ENCODE results near the gene SMAD7.

The SMAD7 gene

DNA sequence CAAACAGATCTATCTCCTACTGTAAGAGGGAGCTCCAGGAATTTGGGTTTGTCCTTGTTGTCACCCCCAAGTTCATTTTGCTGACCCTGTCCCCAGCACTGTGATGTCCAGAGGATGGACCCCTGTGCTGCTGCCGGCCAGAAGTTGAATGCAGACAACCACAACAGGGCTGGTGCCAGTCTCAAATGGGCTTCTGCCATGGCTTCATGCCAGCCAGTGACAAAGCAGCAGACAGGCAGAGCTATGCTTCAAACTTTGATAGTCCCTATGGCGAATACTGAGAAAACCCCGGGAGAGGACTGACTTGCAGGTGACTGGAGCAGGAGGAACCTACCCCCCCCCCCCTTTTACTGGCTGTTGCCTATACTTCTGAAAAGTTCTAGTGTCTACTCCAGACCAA is 3.2 kb downstream of the SMAD7 start:
- in situ Hi-C loops (cut with MboI; ENCODE audit: low sequenced_read_pairs), result no loop called here

DNA sequence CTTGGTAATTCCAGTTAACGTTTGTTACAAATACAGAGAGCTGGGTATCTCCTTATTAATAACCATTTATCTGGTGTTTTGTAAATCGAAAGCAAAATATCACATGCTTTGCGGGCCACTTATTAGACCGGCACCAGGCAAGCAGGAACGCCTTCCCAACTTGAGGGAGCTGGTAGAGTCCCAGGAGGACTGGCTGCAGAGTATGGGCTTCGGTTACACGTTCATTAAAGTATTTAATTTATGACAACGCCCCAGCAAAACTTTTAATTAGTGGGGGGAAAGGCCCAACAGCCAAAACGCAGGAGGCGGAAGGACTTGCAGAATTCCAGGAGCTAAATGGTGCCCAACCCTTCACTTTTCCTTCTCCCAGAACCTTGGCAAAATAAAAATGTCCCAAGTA is 3.7 kb downstream of the SMAD7 start:
- in situ Hi-C loops (cut with MboI; ENCODE audit: low sequenced_read_pairs), result no loop called here

DNA sequence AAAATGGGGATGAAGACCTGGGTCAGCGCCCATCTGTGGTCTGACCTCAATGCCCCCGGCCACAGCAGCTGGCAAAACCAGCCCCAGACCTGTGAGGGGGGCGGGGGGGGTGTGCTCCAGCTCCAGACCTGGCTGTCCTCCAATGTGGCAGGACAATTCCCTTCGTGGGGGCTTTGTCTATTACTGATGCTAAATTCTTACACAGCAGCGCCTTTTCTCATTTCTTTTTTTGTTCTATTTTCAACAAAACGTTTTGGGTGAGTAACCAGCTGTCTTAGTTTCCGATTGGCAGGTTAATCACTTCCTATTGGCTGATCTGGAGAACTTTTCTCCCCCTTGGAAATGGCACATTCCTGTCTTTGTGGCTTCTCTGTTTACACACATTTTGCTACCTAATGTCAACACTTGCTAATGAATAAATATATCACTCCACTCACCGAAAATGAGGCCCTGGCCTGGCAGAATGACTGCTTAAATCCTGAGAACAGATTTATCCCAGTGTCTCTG is 4.4 kb downstream of the SMAD7 start:
- in situ Hi-C loops (cut with MboI; ENCODE audit: low sequenced_read_pairs), result no loop called here

DNA sequence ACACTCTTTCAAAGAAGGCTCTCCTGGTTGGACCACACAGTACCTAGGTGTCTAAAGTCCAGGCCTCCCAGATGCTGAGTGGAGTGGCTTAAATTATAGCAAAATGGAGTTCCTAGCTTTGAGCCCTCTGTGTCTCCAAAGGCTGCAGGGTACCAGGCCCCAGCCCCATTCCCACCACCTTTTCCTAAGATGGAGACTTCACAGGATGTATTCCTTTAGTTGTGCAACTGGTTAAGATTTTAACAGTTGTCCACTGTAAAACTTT is 4.9 kb downstream of the SMAD7 start:
- in situ Hi-C loops (cut with MboI; ENCODE audit: low sequenced_read_pairs), result no loop called here

DNA sequence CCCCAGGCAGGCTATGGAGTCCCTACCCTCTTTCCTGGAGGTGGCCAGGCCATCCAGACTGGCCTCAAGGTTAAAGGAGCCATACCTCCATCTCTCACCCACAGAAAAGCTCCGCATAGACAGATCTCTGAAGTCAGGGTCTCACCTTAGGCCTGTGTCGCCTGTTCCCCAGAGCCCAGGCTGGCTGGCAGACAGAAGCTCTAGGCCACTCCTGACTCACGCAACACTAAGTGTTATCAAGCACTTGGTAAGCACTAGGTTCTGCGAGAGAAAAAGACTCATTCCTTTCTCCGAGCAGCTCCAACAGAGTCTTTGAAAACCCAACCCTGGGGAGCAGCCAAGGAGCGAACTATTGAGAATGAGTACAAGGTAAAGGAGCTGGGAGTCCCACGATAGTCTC is 6.1 kb downstream of the SMAD7 start:
- in situ Hi-C loops (cut with MboI; ENCODE audit: low sequenced_read_pairs), result no loop called here

DNA sequence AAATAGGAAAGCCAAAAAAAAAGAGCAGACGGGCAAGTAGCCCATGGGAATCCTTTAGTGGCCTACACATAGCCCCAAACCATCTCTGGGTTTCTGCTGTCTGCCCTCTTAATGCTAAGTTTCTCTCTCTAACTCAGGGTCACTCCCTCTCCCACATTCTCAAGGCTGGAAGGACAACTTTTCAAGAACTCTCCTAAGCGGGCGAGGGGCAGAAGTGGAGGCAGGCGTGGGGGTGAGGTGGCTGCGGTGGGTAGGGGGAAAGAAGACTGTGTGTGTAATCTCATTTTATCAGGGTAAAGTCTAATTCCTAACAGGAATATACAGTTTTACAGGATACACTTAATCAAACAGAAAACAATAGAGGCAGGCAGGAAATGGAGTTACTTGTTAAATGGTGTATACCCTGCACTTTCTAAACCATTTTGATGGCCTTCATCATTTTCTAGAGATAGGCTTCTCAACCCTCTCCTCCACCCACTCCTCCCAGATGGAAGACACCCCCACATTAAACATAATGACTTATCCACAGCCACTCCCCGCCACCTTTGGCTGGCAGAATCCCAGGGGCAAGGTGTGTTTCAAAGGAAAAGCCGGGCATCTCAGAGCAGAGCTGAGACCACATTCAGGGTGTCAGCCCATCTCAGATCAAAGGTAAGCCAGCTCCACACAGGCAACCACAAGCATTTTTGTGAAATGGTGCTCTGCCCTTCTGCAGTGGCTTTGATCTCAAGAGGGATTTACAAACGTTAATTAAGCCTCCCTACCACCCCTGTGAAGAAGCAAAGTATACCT is 6.8 kb downstream of the SMAD7 start:
- in situ Hi-C loops (cut with MboI; ENCODE audit: low sequenced_read_pairs), result no loop called here

DNA sequence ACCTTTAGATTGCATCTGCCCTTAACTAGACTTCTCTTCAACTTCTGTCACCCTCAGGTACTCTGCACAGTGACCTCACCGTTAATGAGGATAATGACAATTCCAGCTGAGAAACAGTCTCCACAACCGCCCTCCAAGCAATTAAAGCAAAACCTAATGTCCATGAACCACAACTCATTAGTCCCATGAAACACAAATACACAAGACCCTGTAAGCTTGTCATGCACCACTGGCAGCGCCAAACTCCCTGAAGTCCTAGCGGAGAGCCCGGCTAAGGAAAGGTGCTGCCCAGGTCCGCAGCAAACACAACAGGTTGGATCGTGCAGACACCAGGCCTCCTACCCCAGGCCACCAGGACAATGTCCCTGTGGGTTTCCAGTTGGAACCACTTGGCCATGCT is 7.4 kb downstream of the SMAD7 start:
- in situ Hi-C loops (cut with MboI; ENCODE audit: low sequenced_read_pairs), result no loop called here

DNA sequence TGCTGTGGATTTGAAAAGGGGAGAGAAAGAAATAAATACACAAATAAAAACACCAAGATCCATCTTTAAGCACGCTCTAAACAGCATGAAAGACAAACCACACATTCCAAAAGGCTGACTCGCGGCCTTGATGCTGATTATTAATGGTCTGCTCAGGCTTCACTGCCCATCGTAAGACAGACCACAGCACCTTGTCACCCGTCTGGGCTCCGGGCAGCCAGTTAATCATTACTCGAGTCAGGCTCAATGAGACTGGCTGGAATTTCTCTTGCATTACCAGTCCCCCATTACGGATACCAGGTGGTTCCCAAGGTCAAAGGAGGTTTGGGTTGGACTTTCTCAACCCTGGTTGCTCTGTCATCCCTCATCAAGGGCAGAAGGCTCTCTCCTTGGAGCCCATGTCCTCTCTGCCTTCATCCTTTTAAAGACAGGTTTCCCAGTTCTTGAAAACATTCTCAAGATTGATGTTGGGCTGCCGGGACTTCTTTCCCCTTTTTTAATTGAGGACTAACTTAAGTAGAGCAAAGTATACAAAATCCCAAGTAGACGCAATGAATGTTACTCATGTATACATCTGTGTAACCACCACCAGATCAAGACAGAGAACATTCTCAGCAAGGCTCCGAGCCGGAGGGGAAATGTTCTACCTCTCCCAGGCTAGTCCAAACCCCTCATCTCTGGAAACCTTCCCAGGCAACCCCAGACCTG is 8.1 kb downstream of the SMAD7 start:
- in situ Hi-C loops (cut with MboI; ENCODE audit: low sequenced_read_pairs), result no loop called here

DNA sequence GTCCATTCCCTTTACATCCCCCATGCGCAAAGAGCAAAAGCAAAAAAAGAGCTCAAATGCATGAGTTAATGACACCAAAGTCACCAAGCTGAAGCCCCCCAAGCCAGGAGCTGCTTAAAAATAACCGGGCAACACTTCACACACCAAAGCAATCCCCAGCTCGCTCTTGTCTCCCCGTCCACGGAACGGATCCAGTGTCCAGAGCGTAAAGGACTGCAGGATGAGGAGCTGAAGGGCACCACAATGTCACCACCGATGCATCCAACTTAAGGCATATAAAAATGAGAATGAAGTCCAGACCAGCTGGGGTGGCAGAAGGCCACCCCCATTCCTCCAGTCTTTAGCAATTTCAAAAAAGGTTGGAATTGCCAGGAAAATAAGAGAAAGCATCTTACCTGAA is 8.7 kb downstream of the SMAD7 start:
- in situ Hi-C loops (cut with MboI; ENCODE audit: low sequenced_read_pairs), result no loop called here

DNA sequence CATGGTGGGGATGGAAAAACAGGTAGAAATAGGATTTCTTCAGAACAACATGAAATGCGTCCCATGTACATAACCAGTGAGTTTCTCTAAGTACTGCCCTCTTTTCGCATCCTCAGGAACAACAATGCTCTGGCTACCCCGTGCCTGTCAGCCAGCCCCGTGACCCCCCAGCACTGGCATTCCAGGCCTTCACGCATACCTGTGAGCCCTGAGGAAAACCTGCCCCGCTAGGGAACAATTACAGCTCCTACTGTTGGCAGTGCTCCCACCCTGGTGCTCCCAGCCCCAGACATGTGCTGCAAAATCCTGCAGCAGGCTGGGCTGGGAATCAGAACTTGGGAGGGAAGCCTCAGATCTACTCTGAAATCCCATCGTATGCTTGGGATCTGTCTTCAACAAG is 9.1 kb downstream of the SMAD7 start:
- in situ Hi-C loops (cut with MboI; ENCODE audit: low sequenced_read_pairs), result no loop called here

DNA sequence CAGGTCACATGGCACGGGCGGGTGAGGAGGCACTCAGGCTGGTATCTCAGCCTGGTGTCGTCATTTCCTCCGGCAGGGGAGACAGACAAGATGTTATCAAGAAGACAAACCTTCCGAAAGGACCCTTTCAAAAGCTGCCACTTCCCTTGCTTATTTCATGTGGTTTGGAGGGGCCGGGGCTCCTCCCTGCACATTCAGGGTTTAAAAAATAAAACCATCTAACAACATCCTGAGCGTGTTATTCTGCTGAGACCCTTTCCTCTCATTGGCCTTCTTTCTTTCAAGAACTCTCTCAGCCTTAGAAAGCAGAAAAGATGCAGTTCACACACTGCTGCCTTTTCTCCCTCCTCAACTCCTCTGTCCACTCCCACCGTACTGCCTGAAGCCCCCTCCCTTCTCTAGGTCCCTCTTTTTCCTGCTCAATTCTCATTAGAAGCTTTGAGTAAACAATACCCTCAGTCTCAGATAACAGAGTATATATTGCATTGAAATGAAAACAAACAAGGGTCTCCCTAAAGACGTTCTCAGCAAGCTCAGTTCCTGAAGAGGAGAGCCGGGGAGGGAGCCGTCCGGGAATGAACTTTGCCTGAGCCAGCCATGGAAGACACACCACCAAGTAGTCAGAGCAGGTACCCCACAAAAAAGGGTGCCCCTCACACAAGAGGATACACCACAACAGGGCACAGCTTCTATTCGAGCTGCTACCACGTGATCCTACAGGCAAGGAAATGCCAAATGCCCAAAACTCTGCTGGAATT is 9.7 kb downstream of the SMAD7 start:
- in situ Hi-C loops (cut with MboI; ENCODE audit: low sequenced_read_pairs), result no loop called here

DNA sequence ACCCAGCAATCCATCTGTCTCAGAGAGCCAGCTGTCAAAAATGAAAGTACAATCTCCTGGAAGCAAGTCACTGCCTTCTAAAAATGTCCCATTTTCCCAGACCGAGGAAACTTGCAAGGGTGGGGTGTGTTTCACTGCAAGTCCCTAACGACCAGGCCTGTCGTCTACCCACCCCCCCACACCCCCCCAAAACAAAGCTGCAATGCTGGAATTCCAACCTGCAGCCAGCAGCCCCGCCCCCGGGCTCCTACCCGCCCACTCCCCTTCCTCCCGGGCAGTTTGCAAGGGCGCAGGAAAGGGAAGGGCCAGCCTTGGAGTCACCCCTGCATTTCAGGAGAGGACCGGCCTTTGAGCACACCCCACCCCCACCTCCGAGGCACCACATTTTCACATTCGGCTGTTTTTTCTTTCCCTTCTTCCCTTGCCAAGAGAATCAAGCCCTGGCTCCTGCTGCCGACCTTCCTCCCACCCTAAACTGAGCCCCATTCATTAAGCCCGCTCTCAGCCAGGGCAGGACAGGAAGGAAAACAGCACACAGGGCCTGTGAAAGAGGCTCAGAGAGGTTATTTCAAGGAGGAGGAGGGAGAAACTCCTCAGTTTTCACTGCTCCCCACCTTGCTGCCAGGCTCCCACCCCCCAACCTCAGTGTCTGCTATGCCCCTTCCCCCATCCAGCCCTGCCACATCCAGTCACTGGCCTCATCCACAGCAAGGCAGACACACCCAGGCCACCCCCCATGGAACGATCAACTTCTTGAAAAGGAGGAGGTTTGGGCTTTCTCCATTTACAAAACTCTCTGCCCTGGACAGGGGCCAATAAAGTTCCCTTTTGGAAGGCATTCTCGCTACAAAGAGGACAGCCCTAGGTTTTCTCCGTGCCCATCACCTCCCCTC is 11.3 kb downstream of the SMAD7 start:
- in situ Hi-C loops (cut with MboI; ENCODE audit: low sequenced_read_pairs), result no loop called here

DNA sequence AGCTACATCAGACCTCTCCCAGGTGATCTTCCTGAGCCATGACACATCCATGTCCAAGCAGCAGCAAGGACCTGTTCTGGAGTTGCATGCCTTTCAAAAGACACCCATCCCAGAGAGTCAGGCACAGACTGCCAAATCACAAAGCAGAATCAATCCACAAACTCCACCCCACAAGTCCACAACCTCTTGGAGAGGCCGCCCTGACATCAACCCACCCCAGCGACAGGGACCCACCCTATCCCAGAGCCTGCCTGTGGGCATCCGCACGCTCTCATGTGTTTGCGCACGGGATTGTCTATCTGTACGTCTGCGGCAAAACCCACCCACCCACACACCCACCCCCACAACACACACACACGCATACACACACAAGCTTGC is 11.9 kb downstream of the SMAD7 start:
- in situ Hi-C loops (cut with MboI; ENCODE audit: low sequenced_read_pairs), result no loop called here

DNA sequence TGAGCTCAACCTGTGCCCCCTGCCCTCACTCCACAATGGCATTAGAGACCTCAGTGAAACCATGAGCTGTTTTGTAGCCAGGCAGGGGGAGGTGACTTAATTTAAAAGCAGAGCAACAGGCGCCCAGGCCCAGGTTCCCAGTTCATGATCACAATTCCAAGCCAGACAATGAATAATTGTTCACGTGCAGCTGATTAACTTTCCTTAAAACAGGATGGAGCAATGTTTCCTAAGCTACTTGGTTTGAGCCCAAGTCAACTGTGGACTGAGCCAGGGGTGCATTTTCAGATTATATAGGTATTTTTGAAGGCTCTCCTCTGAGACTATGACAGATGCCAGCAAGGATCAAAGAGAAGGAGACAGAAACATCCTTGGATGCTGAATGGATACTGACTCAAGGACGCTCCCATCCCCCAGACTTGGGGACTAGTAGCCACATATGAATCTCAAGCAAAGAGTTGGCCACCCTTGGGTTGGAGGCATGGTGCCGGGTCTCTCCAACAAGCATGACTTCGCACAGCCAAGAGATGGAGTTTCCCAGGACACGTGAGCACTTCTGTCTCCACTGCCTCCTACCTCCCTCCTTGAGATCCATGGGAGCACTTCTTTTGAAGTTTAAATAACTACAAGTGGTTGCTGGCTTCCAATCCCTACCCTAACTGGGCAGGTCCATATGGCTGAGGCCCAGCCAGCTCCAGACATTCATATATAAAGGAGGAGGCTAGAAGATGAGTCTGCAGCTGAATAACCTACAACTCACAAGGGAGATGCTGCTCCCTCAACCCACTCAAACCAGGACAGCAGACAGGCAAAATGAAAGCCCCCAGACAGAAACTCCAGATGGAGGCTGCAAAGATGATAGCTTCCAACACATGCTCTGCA is 12.7 kb downstream of the SMAD7 start:
- in situ Hi-C loops (cut with MboI; ENCODE audit: low sequenced_read_pairs), result no loop called here

DNA sequence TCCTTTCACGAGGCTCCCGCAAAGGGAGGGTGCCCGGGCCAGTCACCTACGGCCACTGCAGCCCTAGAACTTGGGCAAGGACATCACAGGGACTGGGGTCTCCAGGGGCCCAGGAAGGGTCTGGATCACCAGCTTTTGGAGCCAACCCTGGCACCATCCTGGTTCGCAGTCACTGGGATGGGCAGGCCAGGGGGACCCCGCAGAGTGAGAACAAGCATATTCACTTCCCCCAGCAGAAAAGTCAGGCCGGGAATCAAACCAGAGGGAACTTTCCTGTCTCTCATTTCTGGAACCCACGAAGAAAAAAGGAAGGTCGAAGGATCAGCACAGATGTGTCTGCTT is 15.4 kb downstream of the SMAD7 start:
- in situ Hi-C loops (cut with MboI; ENCODE audit: low sequenced_read_pairs), result no loop called here

DNA sequence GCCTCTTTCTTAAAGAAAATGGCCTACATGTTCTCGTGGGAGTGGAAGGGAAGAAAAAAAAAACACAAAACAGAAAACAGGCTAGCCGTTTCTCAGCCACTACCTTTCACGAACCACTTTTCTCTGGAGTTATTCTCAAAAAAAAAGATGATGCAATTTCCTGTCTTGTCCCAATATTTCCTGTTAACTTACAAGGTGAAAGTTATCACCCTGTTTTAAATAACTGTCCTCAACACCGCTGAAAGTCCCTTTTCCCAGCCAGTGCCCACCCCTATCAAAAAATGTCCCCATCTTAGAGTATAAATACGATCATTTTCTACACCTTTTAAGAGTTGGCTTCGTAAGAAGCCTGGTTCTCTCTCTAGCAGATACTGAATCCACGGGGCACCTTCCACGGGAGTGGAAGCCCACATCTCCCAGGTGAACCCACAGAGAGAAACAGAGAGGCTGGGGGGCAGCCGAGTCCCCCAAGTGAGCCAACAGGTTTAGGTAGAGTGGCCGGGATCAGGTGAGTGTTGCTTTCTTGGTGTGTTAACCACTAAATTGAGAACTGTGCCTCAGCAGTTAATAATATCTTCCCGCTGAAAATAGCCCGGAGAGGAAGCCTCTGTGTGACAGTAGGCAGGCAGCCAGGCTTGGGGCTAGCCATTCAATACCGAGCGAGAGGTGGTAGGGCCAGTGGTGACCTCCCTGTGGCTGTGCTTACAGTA is 15.9 kb downstream of the SMAD7 start:
- in situ Hi-C loops (cut with MboI; ENCODE audit: low sequenced_read_pairs), result no loop called here

DNA sequence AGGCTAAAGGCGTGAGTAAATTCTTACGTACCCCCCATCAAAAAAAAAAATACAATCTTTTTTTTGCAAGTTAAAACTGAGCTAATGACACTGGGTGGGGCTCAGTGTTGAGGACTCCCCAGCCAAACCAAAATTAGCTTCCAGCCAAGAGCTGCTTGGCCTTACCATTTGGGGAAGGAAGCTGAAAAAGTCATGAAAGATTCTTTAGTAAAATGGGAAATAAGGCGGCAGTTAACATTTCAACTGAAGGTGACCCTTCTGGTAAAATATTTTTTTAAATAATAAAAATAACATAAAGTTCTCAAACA is 16.4 kb downstream of the SMAD7 start:
- in situ Hi-C loops (cut with MboI; ENCODE audit: low sequenced_read_pairs), result no loop called here

DNA sequence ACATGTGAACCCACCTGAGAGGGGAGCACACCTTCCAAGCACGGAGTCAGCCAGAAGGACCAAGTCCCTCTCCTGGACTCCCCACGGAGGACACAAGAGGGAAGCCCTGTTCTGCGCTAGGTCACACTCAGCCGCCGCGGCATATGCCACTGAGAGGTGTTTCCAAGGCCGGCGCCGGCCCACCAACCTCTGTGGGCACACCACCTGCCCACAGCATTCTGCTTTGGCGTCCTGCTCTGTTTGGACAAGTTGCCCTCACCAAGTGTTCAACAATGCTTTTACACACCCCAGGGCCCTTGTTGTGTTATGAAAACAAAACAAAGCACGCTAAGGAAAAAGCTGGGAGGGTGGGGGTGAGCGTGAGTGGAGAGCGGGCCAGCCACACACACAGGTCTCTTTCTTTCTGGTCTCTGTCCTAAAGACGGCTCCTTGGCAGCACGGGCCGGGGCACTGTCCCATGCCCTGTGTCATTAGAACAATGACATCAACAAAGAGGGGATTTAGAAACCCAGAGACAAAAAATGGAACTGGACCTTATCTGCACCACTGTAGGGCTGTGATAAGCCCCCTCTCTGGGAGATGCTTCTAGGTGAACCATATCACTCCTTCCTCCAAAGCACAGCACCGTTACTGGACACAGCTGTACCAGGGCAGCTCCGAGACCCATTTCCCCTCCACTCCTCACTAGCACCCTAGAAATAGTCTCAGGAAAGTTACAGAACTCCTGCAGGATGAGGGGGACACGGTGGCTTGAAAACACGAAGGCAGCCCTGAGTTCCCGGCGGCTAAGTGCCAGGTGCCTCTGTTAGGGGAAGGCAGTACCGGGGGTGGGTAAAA is 17.0 kb downstream of the SMAD7 start:
- in situ Hi-C loops (cut with MboI; ENCODE audit: low sequenced_read_pairs), result no loop called here
